Tibial nerve (tissue), 4 donors: ENCODE data around the gene NINJ2. TPM values are rescaled to one million over a fixed set of nuclear protein-coding genes. Genes with fewer than 3 reads are reported as not detected.

Source experiments
- DNase-seq, 2 donors: peaks; one replicate each; pipeline ENCODE4 v3.0.0-alpha.2; 2019; ENCODE audit warnings: low spot score in 2 of 2
- H3K27ac ChIP-seq, 4 donors: fragments of 200-600 bp; sonication (generic) in 3 of 4; one replicate each; pipeline ENCODE4 v1.5.1; 2017 to 2019; ENCODE audit warnings: mild to moderate bottlenecking in 1 of 4
- H3K27me3 ChIP-seq, 2 donors: fragments of 200-600 bp; sonication (generic) in 1 of 2; one replicate each; pipeline versions ENCODE4 v1.5.1 to v1.6.0; 2017 to 2019
- H3K36me3 ChIP-seq, 3 donors: fragments of 200-600 bp; sonication (generic); one replicate each; pipeline ENCODE4 v1.5.1; 2018 to 2019
- H3K4me1 ChIP-seq, 4 donors: fragments of 200-600 bp; sonication (generic) in 3 of 4; one replicate each; pipeline ENCODE4 v1.5.1; 2017 to 2019
- H3K4me3 ChIP-seq, 4 donors: fragments of 200-600 bp; sonication (generic) in 3 of 4; one replicate each; pipeline ENCODE4 v1.5.1; 2017 to 2019; ENCODE audit warnings: mild to moderate bottlenecking in 1 of 4, moderate library complexity in 1 of 4
- H3K9me3 ChIP-seq, 4 donors: fragments of 200-600 bp; sonication (generic) in 3 of 4; one replicate each; pipeline ENCODE4 v1.5.1; 2017 to 2019
- EP300 ChIP-seq, 2 donors: sonication (generic); formaldehyde crosslinking; IDR thresholded peaks; one replicate each; pipeline ENCODE4 v1.6.1; 2017; ENCODE audit warnings: antibody characterized with exemption in 2 of 2, mild to moderate bottlenecking in 1 of 2
- POLR2A ChIP-seq, 2 donors: fragments of 450-650 bp; IDR thresholded peaks; one replicate each; pipeline ENCODE4 v1.6.1; 2017; ENCODE audit warnings: antibody characterized with exemption in 2 of 2, mild to moderate bottlenecking in 2 of 2, moderate library complexity in 2 of 2
- WGBS, 2 donors: methylation state at CpG; one replicate each; pipeline ENCODE4 v1.1.5; 2018; 5-methylcytosine and 5-hydroxymethylcytosine counted together
- total RNA-seq, 4 donors: library from RNA; depleted of rRNA; stranded (reverse); fragments of >200 nt; gene quantifications; one replicate each; pipeline ENCODE4 v1.1.0, GENCODE V29; 2016
- TF ChIP-seq, protein P1 (sequence below), 5 experiments: fragments of 200-600 bp in 3 of 5; fragments of 450-650 bp in 2 of 5; sonication (generic) in 3 of 5; IDR thresholded peaks; one replicate each; pipeline ENCODE4 v1.5.1; 2016 to 2019; ENCODE audit warnings: antibody characterized with exemption in 5 of 5, mild to moderate bottlenecking in 3 of 5, moderate library complexity in 2 of 5

The NINJ2 gene
- total RNA-seq, 4 donors from 2014 or later, result 8.4 to 17.7 (median 12.6) TPM

DNA sequence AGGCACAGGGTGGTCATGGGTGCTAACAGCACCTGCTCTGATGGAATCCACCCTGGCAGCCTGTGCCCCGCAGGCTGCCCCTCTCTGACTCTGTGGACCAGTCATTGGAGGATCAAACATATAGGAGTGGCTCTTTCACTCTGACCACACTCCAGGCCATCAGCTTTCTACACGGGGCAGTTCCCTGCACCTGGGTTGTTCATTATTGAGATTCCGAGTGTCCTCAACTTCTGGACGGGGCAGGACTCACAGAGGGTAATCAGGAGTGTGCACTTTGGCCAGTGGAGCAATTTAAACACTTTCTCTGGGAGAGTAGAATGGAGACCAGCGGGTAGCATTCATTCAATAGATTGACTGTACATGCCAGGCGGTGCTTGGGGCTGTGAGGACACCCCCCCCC, 94.8 kb downstream of the NINJ2 start:
- TF ChIP-seq POLR2A (IDR thresholded peaks at IDR 0.05) (no peak), EP300 (IDR thresholded peaks at IDR 0.05) (no peak)
- TF ChIP-seq, protein P1, sequence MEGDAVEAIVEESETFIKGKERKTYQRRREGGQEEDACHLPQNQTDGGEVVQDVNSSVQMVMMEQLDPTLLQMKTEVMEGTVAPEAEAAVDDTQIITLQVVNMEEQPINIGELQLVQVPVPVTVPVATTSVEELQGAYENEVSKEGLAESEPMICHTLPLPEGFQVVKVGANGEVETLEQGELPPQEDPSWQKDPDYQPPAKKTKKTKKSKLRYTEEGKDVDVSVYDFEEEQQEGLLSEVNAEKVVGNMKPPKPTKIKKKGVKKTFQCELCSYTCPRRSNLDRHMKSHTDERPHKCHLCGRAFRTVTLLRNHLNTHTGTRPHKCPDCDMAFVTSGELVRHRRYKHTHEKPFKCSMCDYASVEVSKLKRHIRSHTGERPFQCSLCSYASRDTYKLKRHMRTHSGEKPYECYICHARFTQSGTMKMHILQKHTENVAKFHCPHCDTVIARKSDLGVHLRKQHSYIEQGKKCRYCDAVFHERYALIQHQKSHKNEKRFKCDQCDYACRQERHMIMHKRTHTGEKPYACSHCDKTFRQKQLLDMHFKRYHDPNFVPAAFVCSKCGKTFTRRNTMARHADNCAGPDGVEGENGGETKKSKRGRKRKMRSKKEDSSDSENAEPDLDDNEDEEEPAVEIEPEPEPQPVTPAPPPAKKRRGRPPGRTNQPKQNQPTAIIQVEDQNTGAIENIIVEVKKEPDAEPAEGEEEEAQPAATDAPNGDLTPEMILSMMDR (IDR thresholded peaks at IDR 0.05), result no peak
- H3K36me3 ChIP-seq, result peaks cover 0 to 10% (median 0%) of the 10 kb centered on the region in 3 donors
- H3K9me3 ChIP-seq, result no peaks in the 10 kb centered on the region
- no peak for DNase-seq
- H3K4me1 ChIP-seq, result peaks cover 0 to 31% (median 19%) of the 10 kb centered on the region in 4 donors
- WGBS, 2 donors, result 79 to 90% methylated on average over 5 to 6 of the region's 6 CpGs
- no peaks in the 10 kb centered on the region for H3K27me3 ChIP-seq
- H3K4me3 ChIP-seq, result no peak overlapping the region
- H3K27ac ChIP-seq, result no peak overlapping the region

DNA sequence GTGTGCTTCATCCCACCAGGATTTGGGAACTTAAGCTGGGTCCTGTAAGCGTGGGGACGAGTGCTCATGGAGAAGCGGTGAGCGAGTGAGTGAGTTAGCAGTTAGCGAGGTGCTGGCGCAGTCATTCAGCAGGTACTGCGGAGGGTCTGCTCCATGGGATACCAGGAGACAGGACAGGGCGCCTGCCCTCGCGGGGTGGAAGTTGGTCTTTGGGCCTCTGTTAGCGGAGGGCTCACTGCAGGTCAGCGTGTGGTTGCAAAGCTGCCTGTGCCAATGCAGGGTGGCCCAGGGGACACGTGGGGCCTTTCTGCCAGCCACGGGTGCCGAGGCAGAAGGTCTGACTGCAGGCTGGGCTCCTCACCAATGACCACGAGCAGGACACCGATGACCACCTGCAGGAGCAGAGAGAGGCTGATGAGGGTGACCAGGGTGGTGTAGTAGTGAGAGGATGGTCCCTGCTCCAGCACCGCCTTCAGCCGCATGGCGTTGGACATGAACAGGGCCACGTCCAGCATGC, 97.6 kb downstream of the NINJ2 start:
- 87 to 92% methylated on average over 21 of the region's 21 CpGs for WGBS, 2 donors
- Histone ChIP-seq H3K36me3 (peaks cover 0 to 37% (median 0%) of the 10 kb centered on the region in 3 donors), H3K4me3 (no peak overlapping the region), H3K4me1 (peaks cover 0 to 20% (median 2%) of the 10 kb centered on the region in 4 donors), H3K9me3 (no peaks in the 10 kb centered on the region), H3K27me3 (no peaks in the 10 kb centered on the region), H3K27ac (no peak overlapping the region)
- no peak for DNase-seq
- TF ChIP-seq POLR2A (IDR thresholded peaks at IDR 0.05), result no peak
- TF ChIP-seq EP300 (IDR thresholded peaks at IDR 0.05), result no peak
- TF ChIP-seq, protein P1 (IDR thresholded peaks at IDR 0.05), result no peak

GRCh38 chr12:565161-565560, 98.1 kb downstream of the NINJ2 start:
- TF ChIP-seq, protein P1 (IDR thresholded peaks at IDR 0.05), result no peak
- TF ChIP-seq POLR2A (IDR thresholded peaks at IDR 0.05), result no peak
- TF ChIP-seq EP300 (IDR thresholded peaks at IDR 0.05), result no peak
- Histone ChIP-seq H3K9me3 (no peaks in the 10 kb centered on the region), H3K4me3 (no peak overlapping the region), H3K27ac (no peak overlapping the region), H3K4me1 (peaks cover 0 to 17% (median 2%) of the 10 kb centered on the region in 4 donors), H3K27me3 (no peaks in the 10 kb centered on the region), H3K36me3 (peaks cover 0 to 39% (median 0%) of the 10 kb centered on the region in 3 donors)
- no peak for DNase-seq
- WGBS, 2 donors, result 89 to 90% methylated on average over 8 of the region's 8 CpGs

DNA sequence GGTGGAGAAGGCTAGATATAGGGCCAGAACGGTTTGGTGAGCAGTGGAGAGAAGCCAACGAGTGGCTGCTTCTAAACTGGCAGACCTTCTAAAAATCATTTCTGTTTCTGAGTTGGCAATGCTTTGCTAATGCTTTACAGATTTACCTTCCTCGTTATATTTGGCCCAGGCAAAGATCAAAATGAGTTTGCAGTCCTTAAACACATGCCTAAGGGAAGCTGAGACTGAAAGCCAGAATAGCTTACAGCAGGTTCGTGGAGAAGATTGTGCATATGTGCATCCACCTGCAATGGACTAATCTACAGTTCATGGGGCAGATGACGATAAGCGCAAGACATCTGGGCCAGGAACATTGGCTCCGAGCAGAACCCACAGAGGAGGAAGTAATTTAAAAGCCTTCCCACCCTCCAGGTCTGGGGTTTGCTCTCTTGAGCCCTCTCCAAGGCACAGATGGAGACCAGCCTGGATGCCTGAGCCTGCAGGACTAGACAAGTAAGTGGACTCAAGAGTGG, 99.4 kb downstream of the NINJ2 start:
- H3K36me3 ChIP-seq, result peaks cover 0 to 48% (median 0%) of the 10 kb centered on the region in 3 donors
- peak overlapping the region in 1 of 4 donors; percentile 32 for H3K4me3 ChIP-seq
- no peaks in the 10 kb centered on the region for H3K27me3 ChIP-seq
- H3K27ac ChIP-seq, result peak overlapping the region in 1 of 4 donors; percentile 68
- no peaks in the 10 kb centered on the region for H3K9me3 ChIP-seq
- TF ChIP-seq, protein P1 (IDR thresholded peaks at IDR 0.05), result no peak
- no peak for TF ChIP-seq POLR2A (IDR thresholded peaks at IDR 0.05)
- TF ChIP-seq EP300 (IDR thresholded peaks at IDR 0.05), result no peak
- peaks cover 0 to 8% (median 0%) of the 10 kb centered on the region in 4 donors for H3K4me1 ChIP-seq
- no peak for DNase-seq
- WGBS, 2 donors, result 65 to 67% methylated on average over 7 of the region's 7 CpGs

- Histone ChIP-seq H3K27me3 (no peaks in the 10 kb centered on the region), H3K9me3 (no peaks in the 10 kb centered on the region), H3K36me3 (peaks cover 0 to 53% (median 0%) of the 10 kb centered on the region in 3 donors), H3K27ac (peak overlapping the region in 3 of 4 donors; percentile 48 to 68 (median 62)), H3K4me3 (peak overlapping the region in 1 of 4 donors; percentile 32), H3K4me1 (peaks cover 0 to 8% (median 0%) of the 10 kb centered on the region in 4 donors)
- DNase-seq, result no peak
- 54 to 60% methylated on average over 8 of the region's 8 CpGs for WGBS, 2 donors
- TF ChIP-seq, protein P1 (IDR thresholded peaks at IDR 0.05), result no peak
These were observed 99.9 kb downstream of the NINJ2 start for GRCh38 chr12:563250-563781.
